GM12892 (cell line): ENCODE results near the gene SLC6A4.

ENCODE experiments used
- POLR2AphosphoS5 ChIP-seq: IDR thresholded peaks from 2 replicates; pipeline ENCODE4 v1.6.1; 2011; ENCODE audit warnings: low read depth, low read length, control low read depth
- TAF1 ChIP-seq: IDR thresholded peaks from 2 replicates; pipeline ENCODE4 v1.6.1; 2011; ENCODE audit warnings: low read depth, mild to moderate bottlenecking, control low read depth, low read length, borderline replicate concordance

DNA sequence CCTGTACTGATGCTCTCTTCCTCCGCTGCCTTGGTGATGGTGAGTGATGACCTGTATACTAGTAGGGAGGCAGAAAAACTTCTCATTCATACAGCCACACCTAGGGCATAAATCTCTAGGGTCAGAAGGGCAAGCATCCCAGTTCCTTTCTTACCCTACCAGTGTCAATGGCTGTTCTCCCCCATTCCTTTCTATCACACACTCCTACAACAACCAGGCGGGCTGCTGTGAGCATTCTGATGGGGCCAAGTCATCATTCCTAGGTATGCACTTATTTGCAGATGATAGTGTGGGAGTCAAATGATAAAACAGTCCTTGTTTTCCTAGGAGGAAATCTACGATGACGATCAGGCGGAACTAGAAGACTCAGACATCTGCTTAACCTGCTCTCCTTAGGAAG is 14.0 kb upstream of the SLC6A4 start:
- TF ChIP-seq POLR2AphosphoS5 (no peak), TAF1 (no peak)
